A673 (cell line): ENCODE measurements around the gene FOXRED1.

Experiments used
- EZH2 ChIP-seq: fragments of 200-600 bp; sonication (generic); IDR thresholded peaks from 2 replicates; pipeline ENCODE4 v1.6.1; 2017; ENCODE audit warnings: borderline replicate concordance, low read depth, mild to moderate bottlenecking, mixed read lengths, antibody characterized with exemption, low read length; ENCODE audit not compliant: poor library complexity, severe bottlenecking
- TF ChIP-seq, protein P1 (sequence below): fragments of 300-800, 200-600 bp; sonication (generic); conservative IDR thresholded peaks from 2 replicates; pipeline ENCODE4 v1.5.1; 2017; ENCODE audit warnings: low read depth, mild to moderate bottlenecking, antibody characterized with exemption, low read length, moderate library complexity, mixed read lengths

DNA sequence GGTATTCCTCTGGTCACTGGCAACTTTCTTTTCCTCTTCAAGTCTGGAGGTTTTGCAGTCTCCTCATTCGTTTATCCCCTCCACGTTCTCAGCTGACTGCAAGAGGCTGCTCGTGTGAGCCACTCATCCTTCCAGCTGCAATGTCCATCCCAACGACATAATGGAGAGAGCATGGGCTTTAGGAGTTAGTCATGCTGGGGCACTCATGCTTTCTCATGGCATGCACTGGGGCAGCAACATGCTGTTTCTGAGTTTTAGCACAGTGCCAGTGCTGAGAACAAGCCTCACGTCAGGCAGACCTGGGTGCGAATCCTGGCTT lies 42.0 kb downstream of the FOXRED1 start:
- TF ChIP-seq, protein P1, sequence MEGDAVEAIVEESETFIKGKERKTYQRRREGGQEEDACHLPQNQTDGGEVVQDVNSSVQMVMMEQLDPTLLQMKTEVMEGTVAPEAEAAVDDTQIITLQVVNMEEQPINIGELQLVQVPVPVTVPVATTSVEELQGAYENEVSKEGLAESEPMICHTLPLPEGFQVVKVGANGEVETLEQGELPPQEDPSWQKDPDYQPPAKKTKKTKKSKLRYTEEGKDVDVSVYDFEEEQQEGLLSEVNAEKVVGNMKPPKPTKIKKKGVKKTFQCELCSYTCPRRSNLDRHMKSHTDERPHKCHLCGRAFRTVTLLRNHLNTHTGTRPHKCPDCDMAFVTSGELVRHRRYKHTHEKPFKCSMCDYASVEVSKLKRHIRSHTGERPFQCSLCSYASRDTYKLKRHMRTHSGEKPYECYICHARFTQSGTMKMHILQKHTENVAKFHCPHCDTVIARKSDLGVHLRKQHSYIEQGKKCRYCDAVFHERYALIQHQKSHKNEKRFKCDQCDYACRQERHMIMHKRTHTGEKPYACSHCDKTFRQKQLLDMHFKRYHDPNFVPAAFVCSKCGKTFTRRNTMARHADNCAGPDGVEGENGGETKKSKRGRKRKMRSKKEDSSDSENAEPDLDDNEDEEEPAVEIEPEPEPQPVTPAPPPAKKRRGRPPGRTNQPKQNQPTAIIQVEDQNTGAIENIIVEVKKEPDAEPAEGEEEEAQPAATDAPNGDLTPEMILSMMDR: no peak
- TF ChIP-seq EZH2: no peak
